Left ventricle myocardium inferior (tissue), 1 donor: ENCODE results near the gene FSD1. TPM values are rescaled to one million over a fixed set of nuclear protein-coding genes. Genes with fewer than 3 reads are reported as not detected.
A peak's percentile ranks its signal among the peaks of the same experiment; 100 is the strongest.
"Not testable (repeated sequence)": the region's sequence is repeated elsewhere in the genome, so short reads cannot be mapped to it uniquely, and the experiment has no call there.

Experiments
- DNase-seq: peaks from one replicate; pipeline ENCODE4 v3.0.0-alpha.2; 2020
- H3K27ac ChIP-seq: fragments of 200-600 bp; replicated peaks from 2 replicates; pipeline ENCODE4 v1.8.0; 2021
- H3K27me3 ChIP-seq: fragments of 200-600 bp; 2 replicates; pipeline ENCODE4 v1.8.0; 2021; ENCODE audit warnings: low read depth
- H3K36me3 ChIP-seq: fragments of 200-600 bp; 2 replicates; pipeline ENCODE4 v1.8.0; 2021
- H3K4me1 ChIP-seq: fragments of 200-600 bp; 2 replicates; pipeline ENCODE4 v1.8.0; 2021
- H3K4me3 ChIP-seq: fragments of 200-600 bp; 2 replicates; pipeline ENCODE4 v1.8.0; 2021; ENCODE audit warnings: mild to moderate bottlenecking, moderate library complexity
- H3K9me3 ChIP-seq: fragments of 200-600 bp; replicated peaks from 2 replicates; pipeline ENCODE4 v1.8.0; 2021
- intact Hi-C: fragments of 100-400 bp; cut with micrococcal nuclease; formaldehyde crosslinking; loops from one replicate; pipeline ENCODE4 v1.11.0; 2022
- total RNA-seq: library from RNA; stranded (reverse); fragmentation: NEBNext Ultra II Directional; extraction: Animal tissue kit (Norgen Biotek cat#: 25700); gene quantifications from one replicate; pipeline ENCODE4 v1.2.1, GENCODE V29; 2021
- TF ChIP-seq, protein P1 (sequence below): fragments of 200-600 bp; IDR thresholded peaks from 2 replicates; pipeline ENCODE4 v1.8.0; 2021; ENCODE audit warnings: antibody characterized with exemption, mild to moderate bottlenecking, borderline replicate concordance
- donor health status: DM: no; HTN: yes; CAD: no; lungs with severe emphysema.

Gene FSD1
- total RNA-seq, 1 donor from 2014 or later: not detected

DNA sequence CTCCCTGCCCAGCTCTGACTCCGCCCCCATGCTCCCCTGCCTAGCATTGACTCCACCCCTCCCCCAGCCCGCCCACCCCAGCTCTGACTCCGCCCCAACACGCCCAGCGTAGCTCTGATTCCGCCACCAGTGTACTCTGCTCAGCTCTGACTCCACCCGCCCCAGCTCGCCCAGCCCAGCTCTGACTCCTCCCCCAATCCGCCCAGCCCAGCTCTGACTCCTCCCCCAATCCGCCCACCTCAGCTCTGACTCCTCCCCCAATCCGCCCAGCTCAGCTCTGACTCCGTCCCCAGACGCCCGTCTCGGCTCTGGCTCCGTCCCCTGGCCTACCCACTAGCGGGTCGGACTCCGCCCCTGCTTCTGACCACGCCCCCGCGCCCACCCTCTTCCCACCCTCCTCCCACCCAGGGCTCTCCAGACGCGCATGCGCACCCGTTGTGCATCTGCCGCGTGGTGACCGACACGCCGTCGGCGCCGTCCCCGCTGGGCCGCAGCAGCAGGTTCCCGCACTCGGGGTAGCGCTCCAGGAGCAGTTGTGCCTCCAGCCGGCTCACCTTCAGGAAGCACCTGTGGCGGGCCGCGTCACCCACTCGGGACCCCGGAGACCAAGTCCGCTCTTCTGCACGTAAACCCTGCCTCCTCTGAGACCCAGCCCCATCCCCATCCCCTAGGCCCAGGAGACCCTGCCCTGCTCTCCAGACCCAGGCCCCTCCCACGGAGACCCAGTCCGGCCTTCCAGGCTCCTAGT is 24.0 kb downstream of the FSD1 start:
- intact Hi-C loops: no loop called here
- peak; percentile 95 for DNase-seq
- no peaks in the 10 kb centered on the region for H3K27me3 ChIP-seq
- H3K36me3 ChIP-seq: no peaks in the 10 kb centered on the region
- TF ChIP-seq, protein P1, sequence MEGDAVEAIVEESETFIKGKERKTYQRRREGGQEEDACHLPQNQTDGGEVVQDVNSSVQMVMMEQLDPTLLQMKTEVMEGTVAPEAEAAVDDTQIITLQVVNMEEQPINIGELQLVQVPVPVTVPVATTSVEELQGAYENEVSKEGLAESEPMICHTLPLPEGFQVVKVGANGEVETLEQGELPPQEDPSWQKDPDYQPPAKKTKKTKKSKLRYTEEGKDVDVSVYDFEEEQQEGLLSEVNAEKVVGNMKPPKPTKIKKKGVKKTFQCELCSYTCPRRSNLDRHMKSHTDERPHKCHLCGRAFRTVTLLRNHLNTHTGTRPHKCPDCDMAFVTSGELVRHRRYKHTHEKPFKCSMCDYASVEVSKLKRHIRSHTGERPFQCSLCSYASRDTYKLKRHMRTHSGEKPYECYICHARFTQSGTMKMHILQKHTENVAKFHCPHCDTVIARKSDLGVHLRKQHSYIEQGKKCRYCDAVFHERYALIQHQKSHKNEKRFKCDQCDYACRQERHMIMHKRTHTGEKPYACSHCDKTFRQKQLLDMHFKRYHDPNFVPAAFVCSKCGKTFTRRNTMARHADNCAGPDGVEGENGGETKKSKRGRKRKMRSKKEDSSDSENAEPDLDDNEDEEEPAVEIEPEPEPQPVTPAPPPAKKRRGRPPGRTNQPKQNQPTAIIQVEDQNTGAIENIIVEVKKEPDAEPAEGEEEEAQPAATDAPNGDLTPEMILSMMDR: no peak
- H3K27ac ChIP-seq: peak overlapping the region; percentile 56
- H3K4me3 ChIP-seq: peak overlapping the region; percentile 71
- peaks cover 22% of the 10 kb centered on the region for H3K4me1 ChIP-seq
- H3K9me3 ChIP-seq: no peaks in the 10 kb centered on the region

DNA sequence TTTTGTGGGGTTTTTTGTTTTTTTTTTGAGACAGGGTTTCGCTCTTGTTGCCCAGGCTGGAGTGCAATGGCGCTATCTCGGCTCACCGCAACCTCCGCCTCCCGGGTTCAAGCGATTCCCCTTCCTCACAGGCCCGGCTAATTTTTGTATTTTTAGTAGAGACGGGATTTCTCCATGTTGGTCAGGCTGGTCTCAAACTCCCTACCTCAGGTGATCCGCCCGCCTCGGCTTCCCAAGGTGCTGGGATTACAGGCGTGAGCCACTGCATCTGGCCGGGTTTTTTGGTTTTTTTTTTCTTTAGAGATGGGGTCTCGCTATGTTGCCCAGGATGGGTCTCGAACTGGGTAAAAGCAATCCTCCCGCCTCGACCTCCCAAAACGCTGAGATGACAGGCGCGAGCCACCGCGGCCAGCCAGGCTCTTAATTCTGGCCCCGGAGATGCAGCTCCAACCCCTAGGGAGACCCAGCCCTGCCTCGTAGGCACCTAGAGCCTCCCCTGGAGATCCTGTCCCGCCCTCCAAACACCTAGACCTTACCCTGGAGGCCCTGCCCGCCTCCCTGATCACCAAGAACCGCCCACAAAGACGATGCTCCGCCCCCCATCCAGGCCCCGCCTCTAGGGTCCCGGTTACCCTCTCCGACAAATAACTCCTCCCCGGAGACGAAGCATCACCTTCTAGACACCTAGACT is 24.7 kb downstream of the FSD1 start:
- Histone ChIP-seq H3K4me1 (peaks cover 22% of the 10 kb centered on the region), H3K4me3 (peak overlapping the region; percentile 71)
- H3K27ac ChIP-seq, intact Hi-C loops, H3K27me3 ChIP-seq, DNase-seq, H3K9me3 ChIP-seq, H3K36me3 ChIP-seq: not testable (repeated sequence)

DNA sequence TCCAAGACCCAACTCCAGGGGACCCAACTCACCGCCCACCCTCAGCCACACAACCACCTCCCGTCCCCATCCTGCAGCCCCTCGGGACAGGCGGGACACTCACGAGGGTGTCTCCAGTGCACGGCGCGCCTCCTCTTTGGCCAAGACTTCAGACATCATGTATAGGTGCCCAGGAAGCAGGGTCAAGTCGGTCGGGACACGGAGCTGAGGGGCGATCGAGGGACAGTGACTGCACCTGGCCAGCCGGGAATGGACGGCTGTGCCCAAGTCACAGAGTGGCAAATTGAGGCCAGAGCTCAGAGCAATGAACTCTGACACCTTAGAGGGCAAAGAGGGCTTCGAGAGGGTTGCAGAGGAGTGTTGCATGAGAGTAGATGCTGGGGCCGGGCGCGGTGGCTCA is 25.5 kb downstream of the FSD1 start:
- no peak for DNase-seq
- Histone ChIP-seq H3K4me3 (no peak overlapping the region), H3K9me3 (no peaks in the 10 kb centered on the region), H3K27me3 (no peaks in the 10 kb centered on the region), H3K36me3 (no peaks in the 10 kb centered on the region), H3K4me1 (peaks cover 22% of the 10 kb centered on the region), H3K27ac (no peak overlapping the region)
- TF ChIP-seq, protein P1: no peak
- intact Hi-C loops: no loop called here

DNA sequence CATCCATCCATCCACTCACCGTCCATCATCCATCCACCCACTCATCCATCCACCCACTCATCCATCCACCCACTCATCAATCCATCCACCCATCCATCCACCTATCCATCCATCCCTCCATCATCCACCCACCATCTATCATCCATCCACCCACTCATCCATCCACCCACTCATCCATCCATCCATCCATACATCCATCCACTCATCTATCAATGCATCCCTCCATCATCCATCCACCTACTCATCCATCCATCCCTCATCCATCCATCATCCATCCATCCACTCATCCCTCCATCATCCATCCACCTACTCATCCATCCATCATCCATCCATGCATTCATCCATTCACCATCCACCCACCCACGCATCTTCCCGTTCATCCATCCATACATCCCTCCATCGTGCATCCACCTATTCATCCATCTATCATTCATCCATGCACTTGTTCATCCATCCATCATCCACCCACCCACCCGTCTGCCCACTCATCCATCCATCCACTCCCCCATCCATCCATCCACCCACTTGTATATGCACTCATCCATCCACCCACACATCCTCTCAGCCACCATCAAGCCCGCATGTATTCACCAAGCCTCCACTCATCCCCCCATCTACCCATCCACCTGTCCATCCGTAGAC is 30.7 kb downstream of the FSD1 start:
- DNase-seq: no peak
- Histone ChIP-seq H3K27me3 (no peaks in the 10 kb centered on the region), H3K4me3 (no peak overlapping the region), H3K9me3 (no peaks in the 10 kb centered on the region), H3K4me1 (peaks cover 14% of the 10 kb centered on the region), H3K27ac (no peak overlapping the region), H3K36me3 (no peaks in the 10 kb centered on the region)
- intact Hi-C loops: no loop called here
- TF ChIP-seq, protein P1: no peak

DNA sequence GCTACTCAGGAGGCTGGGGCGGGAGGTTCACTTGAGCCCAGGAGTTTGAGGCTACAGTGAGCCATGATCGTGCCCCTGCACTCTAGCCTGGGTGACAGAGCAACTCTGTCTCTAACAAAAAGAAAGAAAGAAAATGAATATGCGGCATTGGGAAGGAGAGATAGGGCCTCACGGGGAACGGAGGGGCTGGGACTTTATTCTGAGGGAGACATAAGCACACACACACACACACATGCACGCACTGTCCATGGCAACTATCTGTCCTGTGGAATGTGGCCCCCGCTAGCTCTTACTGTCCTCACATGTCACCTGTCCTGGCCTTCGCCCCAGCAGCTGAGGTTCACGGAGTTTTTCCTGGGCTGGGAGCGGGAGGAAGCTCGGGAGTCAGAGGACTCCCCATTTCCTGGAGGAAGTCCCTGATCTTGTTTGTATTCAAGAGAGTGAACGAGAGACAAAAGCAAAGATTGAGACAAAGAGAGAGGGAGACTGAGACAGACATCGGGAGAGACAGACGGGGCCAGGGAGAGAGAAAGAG is 33.6 kb downstream of the FSD1 start:
- H3K27me3 ChIP-seq: no peaks in the 10 kb centered on the region
- TF ChIP-seq, protein P1: no peak
- H3K27ac ChIP-seq: peak overlapping the region; percentile 52
- no peaks in the 10 kb centered on the region for H3K9me3 ChIP-seq
- peak overlapping the region; percentile 62 for H3K4me3 ChIP-seq
- no peaks in the 10 kb centered on the region for H3K36me3 ChIP-seq
- intact Hi-C loops: no loop called here
- H3K4me1 ChIP-seq: peaks cover 24% of the 10 kb centered on the region
- DNase-seq: no peak
